H9 (cell line): Measurements from ENCODE around the gene SEMA3G. TPM values are rescaled to one million over a fixed set of nuclear protein-coding genes. Genes with fewer than 3 reads are reported as not detected.

ENCODE experiments used
- DNase-seq: peaks from one replicate; pipeline ENCODE4 v3.0.0-alpha.2; 2017
- H2AFZ ChIP-seq: one replicate; pipeline ENCODE4 v1.6.1; 2013; ENCODE audit warnings: mild to moderate bottlenecking, low read length, control low read depth, moderate library complexity
- H2AK5ac ChIP-seq: 2 replicates; pipeline ENCODE4 v1.6.1; 2013; ENCODE audit warnings: low read length, control low read depth, mixed read lengths; ENCODE audit not compliant: insufficient read length
- H2BK120ac ChIP-seq: one replicate; pipeline ENCODE4 v1.6.1; 2013; ENCODE audit warnings: low read depth, mild to moderate bottlenecking, low read length, control low read depth, inconsistent platforms; ENCODE audit not compliant: poor library complexity, severe bottlenecking
- H2BK12ac ChIP-seq: 2 replicates; pipeline ENCODE4 v1.6.1; 2013; ENCODE audit warnings: low read length, control low read depth, mixed read lengths, low read depth; ENCODE audit not compliant: insufficient read length
- H2BK15ac ChIP-seq: 2 replicates; pipeline ENCODE4 v1.6.1; 2013; ENCODE audit warnings: low read depth, low read length, control low read depth
- H2BK20ac ChIP-seq: one replicate; pipeline ENCODE4 v1.6.1; 2013; ENCODE audit warnings: low read depth, mild to moderate bottlenecking, low read length, control low read depth, inconsistent platforms; ENCODE audit not compliant: poor library complexity, severe bottlenecking
- H2BK5ac ChIP-seq: 2 replicates; pipeline ENCODE4 v1.6.1; 2013; ENCODE audit warnings: low read length, control low read depth, mixed read lengths; ENCODE audit not compliant: insufficient read length
- H3K14ac ChIP-seq: 2 replicates; pipeline ENCODE4 v1.6.1; 2013; ENCODE audit warnings: low read length, control low read depth; ENCODE audit not compliant: insufficient read depth
- H3K18ac ChIP-seq: 2 replicates; pipeline ENCODE4 v1.6.1; 2013; ENCODE audit warnings: low read depth, mild to moderate bottlenecking, mixed read lengths, low read length, control low read depth; ENCODE audit not compliant: insufficient read length
- H3K23ac ChIP-seq: 2 replicates; pipeline ENCODE4 v1.6.1; 2013; ENCODE audit warnings: low read length, control low read depth, mixed read lengths, low read depth; ENCODE audit not compliant: insufficient read length
- H3K23me2 ChIP-seq: 2 replicates; pipeline ENCODE4 v1.6.1; 2013; ENCODE audit warnings: low read depth, mild to moderate bottlenecking, mixed read lengths, low read length, control low read depth; ENCODE audit not compliant: insufficient read length, poor library complexity, severe bottlenecking
- H3K27ac ChIP-seq: 2 replicates; pipeline ENCODE4 v1.5.1; 2013; ENCODE audit warnings: low read length, control low read depth, mixed read lengths, low read depth; ENCODE audit not compliant: insufficient read length
- H3K27me3 ChIP-seq: 2 replicates; pipeline ENCODE4 v1.6.1; 2013; ENCODE audit warnings: low read length, control low read depth, inconsistent platforms; ENCODE audit not compliant: insufficient read depth
- H3K4ac ChIP-seq: 2 replicates; pipeline ENCODE4 v1.6.1; 2013; ENCODE audit warnings: low read depth, mild to moderate bottlenecking, control low read depth, inconsistent platforms, low read length, moderate library complexity
- H3K4me1 ChIP-seq: 2 replicates; pipeline ENCODE4 v1.6.1; 2013; ENCODE audit warnings: low read length, control low read depth, inconsistent platforms; ENCODE audit not compliant: insufficient read depth
- H3K4me2 ChIP-seq: 2 replicates; pipeline ENCODE4 v1.6.1; 2013; ENCODE audit warnings: low read length, control low read depth, mixed read lengths; ENCODE audit not compliant: insufficient read length, insufficient read depth
- H3K56ac ChIP-seq: 2 replicates; pipeline ENCODE4 v1.6.1; 2013; ENCODE audit warnings: low read depth, mild to moderate bottlenecking, mixed read lengths, low read length, control low read depth; ENCODE audit not compliant: insufficient read length
- H3K79me1 ChIP-seq: 2 replicates; pipeline ENCODE4 v1.6.1; 2013; ENCODE audit warnings: low read depth, mild to moderate bottlenecking, moderate library complexity, low read length, control low read depth, inconsistent platforms; ENCODE audit not compliant: insufficient read depth, poor library complexity, severe bottlenecking
- H3K79me2 ChIP-seq: 2 replicates; pipeline ENCODE4 v1.6.1; 2013; ENCODE audit warnings: low read length, control low read depth, inconsistent platforms; ENCODE audit not compliant: insufficient read depth
- H3K9ac ChIP-seq: 2 replicates; pipeline ENCODE4 v1.6.1; 2013; ENCODE audit warnings: low read length, control low read depth, mixed read lengths; ENCODE audit not compliant: insufficient read length; ENCODE audit errors: extremely low read depth
- H3K9me3 ChIP-seq: one replicate; pipeline ENCODE4 v1.6.1; 2013; ENCODE audit warnings: low read depth, low read length, inconsistent platforms; ENCODE audit not compliant: control insufficient read depth
- H3T11ph ChIP-seq: one replicate; pipeline ENCODE4 v1.6.1; 2013; ENCODE audit warnings: mild to moderate bottlenecking, low read length, control low read depth, inconsistent platforms
- H4K20me1 ChIP-seq: one replicate; pipeline ENCODE4 v1.6.1; 2013; ENCODE audit not compliant: control insufficient read depth, insufficient read length, insufficient read depth
- H4K5ac ChIP-seq: 2 replicates; pipeline ENCODE4 v1.6.1; 2013; ENCODE audit warnings: low read depth, mild to moderate bottlenecking, mixed read lengths, low read length, control low read depth; ENCODE audit not compliant: insufficient read length
- H4K8ac ChIP-seq: replicated peaks from 2 replicates; pipeline ENCODE4 v1.6.1; 2013; ENCODE audit warnings: low read length, control low read depth, mixed read lengths, low read depth; ENCODE audit not compliant: insufficient read length
- H4K91ac ChIP-seq: 2 replicates; pipeline ENCODE4 v1.6.1; 2013; ENCODE audit warnings: low read depth, mild to moderate bottlenecking, moderate library complexity, mixed read lengths, low read length, control low read depth; ENCODE audit not compliant: insufficient read length
- H3K27ac Mint-ChIP-seq, 3 experiments: 2 replicates in 2 of 3; 3 replicates in 1 of 3; pipeline ENCODE4 v1.8.0; 2020 to 2021; ENCODE audit warnings: mixed read lengths in 3 of 3, mild to moderate bottlenecking in 1 of 3, moderate library complexity in 1 of 3
- H3K27me3 Mint-ChIP-seq: 2 replicates; pipeline ENCODE4 v1.8.0; 2021; ENCODE audit warnings: low read depth, mild to moderate bottlenecking, moderate library complexity, mixed read lengths
- H3K36me3 Mint-ChIP-seq, 3 experiments: 2 replicates in 2 of 3; 3 replicates in 1 of 3; pipeline ENCODE4 v1.8.0; 2020 to 2021; ENCODE audit warnings: low read depth in 3 of 3, mixed read lengths in 3 of 3; ENCODE audit not compliant: insufficient read depth in 1 of 3
- H3K4me1 Mint-ChIP-seq, 2 experiments: 2 replicates each; pipeline ENCODE4 v1.8.0; 2020; ENCODE audit warnings: mixed read lengths in 2 of 2
- H3K4me3 Mint-ChIP-seq, 2 experiments: 2 replicates in 1 of 2; 3 replicates in 1 of 2; pipeline ENCODE4 v1.8.0; 2020 to 2021; ENCODE audit warnings: mild to moderate bottlenecking in 2 of 2, mixed read lengths in 2 of 2, moderate library complexity in 1 of 2
- H3K9me3 Mint-ChIP-seq, 2 experiments: 2 replicates in 1 of 2; 3 replicates in 1 of 2; pipeline ENCODE4 v1.8.0; 2020; ENCODE audit warnings: mild to moderate bottlenecking in 2 of 2, mixed read lengths in 2 of 2, moderate library complexity in 1 of 2
- WGBS: extraction: QIAGEN DNeasy Blood & Tissue Kit; methylation state at CpG from one replicate; pipeline ENCODE4 v1.1.7; 2013; ENCODE audit warnings: missing lambda C conversion rate, low lambda C conversion rate, mixed read lengths; ENCODE audit not compliant: insufficient read length; ENCODE audit errors: extremely low coverage; 5-methylcytosine and 5-hydroxymethylcytosine counted together
- total RNA-seq: library from RNA; stranded (reverse); gene quantifications from 2 replicates; pipeline ENCODE4 v1.2.1, GENCODE V29; 2021
- TF ChIP-seq, protein P1 (sequence below): fragments of 200-600 bp; sonication (generic); conservative IDR thresholded peaks from 3 replicates; pipeline ENCODE4 v1.8.0; 2021; ENCODE audit warnings: antibody characterized with exemption, mild to moderate bottlenecking

Gene SEMA3G
- total RNA-seq, 1 experiment from 2014 or later = 2.4 TPM

DNA sequence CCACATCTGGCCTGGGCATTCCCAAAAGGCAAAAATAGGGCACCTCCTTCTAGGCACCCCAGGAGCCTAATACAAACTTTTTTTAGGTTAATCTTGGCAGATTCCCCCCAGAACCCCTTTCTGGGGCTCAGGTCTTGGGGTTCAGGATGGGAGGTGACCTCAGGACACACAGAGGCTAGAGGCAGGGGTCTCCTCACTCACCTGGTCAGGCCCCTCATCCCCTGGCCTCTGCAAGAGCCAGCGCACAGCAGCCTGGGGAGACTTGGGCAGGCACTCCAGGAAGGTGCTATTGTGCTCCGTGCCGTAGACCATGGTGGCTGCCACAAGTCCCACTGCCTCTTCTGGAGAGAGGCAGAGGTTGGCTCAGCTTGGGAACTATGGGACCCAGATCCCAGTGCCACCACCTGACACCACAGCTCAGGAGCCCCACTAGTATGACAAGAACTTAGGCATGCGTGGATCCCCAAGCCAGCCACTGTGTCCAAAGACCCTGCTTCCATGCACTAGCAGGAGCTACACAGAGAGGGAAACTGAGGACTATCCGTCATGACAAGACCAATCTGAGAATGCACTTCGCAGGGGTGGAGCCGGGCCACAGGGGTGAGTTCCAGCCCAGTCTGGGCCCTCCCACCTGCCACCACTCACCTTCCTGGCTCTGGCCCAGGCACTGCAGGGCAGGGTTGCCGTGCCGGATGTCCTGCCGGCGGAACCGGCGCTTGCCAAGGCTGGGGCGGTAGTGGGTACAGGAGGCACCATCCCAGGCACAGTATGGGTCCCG is 7.4 kb downstream of the SEMA3G start:
- H3K4me1 ChIP-seq = no peaks in the 10 kb centered on the region
- H3K36me3 Mint-ChIP-seq = no peaks in the 10 kb centered on the region
- no peak overlapping the region for H2BK12ac ChIP-seq
- no peak overlapping the region for H3K4me3 Mint-ChIP-seq
- H2AFZ ChIP-seq = no peak overlapping the region
- no peak overlapping the region for H2BK120ac ChIP-seq
- no peak for DNase-seq
- no peaks in the 10 kb centered on the region for H3K79me2 ChIP-seq
- H3K23ac ChIP-seq = no peak overlapping the region
- no peak overlapping the region for H3K27ac ChIP-seq
- no peak overlapping the region for H3K56ac ChIP-seq
- H3K14ac ChIP-seq = no peak overlapping the region
- no peak overlapping the region for H3T11ph ChIP-seq
- H3K4me1 Mint-ChIP-seq = peaks cover 14 to 22% of the 10 kb centered on the region in 2 experiments
- no CpG with 5 or more reads among the region's 15 CpGs for WGBS
- H3K27me3 ChIP-seq = no peaks in the 10 kb centered on the region
- no peaks in the 10 kb centered on the region for H3K9me3 ChIP-seq
- no peak overlapping the region for H4K5ac ChIP-seq
- H3K4ac ChIP-seq = no peak overlapping the region
- H3K9ac ChIP-seq = no peak overlapping the region
- H3K23me2 ChIP-seq = no peaks in the 10 kb centered on the region
- no peak overlapping the region for H2BK20ac ChIP-seq
- H3K27me3 Mint-ChIP-seq = peaks cover under 1% of the 10 kb centered on the region; the same call in 1 of the 2 replicates
- H4K8ac ChIP-seq = no peak overlapping the region
- no peak overlapping the region for H3K18ac ChIP-seq
- H3K4me2 ChIP-seq = no peak overlapping the region
- no peaks in the 10 kb centered on the region for H3K79me1 ChIP-seq
- H2BK15ac ChIP-seq = no peak overlapping the region
- no peaks in the 10 kb centered on the region for H4K20me1 ChIP-seq
- H4K91ac ChIP-seq = no peak overlapping the region
- TF ChIP-seq, protein P1, sequence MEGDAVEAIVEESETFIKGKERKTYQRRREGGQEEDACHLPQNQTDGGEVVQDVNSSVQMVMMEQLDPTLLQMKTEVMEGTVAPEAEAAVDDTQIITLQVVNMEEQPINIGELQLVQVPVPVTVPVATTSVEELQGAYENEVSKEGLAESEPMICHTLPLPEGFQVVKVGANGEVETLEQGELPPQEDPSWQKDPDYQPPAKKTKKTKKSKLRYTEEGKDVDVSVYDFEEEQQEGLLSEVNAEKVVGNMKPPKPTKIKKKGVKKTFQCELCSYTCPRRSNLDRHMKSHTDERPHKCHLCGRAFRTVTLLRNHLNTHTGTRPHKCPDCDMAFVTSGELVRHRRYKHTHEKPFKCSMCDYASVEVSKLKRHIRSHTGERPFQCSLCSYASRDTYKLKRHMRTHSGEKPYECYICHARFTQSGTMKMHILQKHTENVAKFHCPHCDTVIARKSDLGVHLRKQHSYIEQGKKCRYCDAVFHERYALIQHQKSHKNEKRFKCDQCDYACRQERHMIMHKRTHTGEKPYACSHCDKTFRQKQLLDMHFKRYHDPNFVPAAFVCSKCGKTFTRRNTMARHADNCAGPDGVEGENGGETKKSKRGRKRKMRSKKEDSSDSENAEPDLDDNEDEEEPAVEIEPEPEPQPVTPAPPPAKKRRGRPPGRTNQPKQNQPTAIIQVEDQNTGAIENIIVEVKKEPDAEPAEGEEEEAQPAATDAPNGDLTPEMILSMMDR = no peak
- no peaks in the 10 kb centered on the region for H3K9me3 Mint-ChIP-seq
- no peak overlapping the region for H2BK5ac ChIP-seq
- no peak overlapping the region for H2AK5ac ChIP-seq
- H3K27ac Mint-ChIP-seq = no peak overlapping the region
